ENCODE measurements around the gene SMOC2.

GRCh38 chr6:168452685-168453377, 11.8 kb downstream of the SMOC2 start:
- TF ChIP-seq HOXB5 (CRISPR knock-in tag; IDR thresholded peaks at IDR 0.05), result no peak
- TF ChIP-seq MYC (IDR thresholded peaks at IDR 0.05; ENCODE audit: borderline replicate concordance, low read length), result no peak
- TF ChIP-seq, protein P1, sequence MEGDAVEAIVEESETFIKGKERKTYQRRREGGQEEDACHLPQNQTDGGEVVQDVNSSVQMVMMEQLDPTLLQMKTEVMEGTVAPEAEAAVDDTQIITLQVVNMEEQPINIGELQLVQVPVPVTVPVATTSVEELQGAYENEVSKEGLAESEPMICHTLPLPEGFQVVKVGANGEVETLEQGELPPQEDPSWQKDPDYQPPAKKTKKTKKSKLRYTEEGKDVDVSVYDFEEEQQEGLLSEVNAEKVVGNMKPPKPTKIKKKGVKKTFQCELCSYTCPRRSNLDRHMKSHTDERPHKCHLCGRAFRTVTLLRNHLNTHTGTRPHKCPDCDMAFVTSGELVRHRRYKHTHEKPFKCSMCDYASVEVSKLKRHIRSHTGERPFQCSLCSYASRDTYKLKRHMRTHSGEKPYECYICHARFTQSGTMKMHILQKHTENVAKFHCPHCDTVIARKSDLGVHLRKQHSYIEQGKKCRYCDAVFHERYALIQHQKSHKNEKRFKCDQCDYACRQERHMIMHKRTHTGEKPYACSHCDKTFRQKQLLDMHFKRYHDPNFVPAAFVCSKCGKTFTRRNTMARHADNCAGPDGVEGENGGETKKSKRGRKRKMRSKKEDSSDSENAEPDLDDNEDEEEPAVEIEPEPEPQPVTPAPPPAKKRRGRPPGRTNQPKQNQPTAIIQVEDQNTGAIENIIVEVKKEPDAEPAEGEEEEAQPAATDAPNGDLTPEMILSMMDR (IDR thresholded peaks at IDR 0.05), result no peak
- no peak for TF ChIP-seq POLR2AphosphoS2 (conservative IDR thresholded peaks at IDR 0.05; ENCODE audit: low read length)
- no peak for TF ChIP-seq TP53 (CRISPR knock-in tag; IDR thresholded peaks at IDR 0.05)
- TF ChIP-seq ZSCAN20 (CRISPR knock-in tag; IDR thresholded peaks at IDR 0.05), result no peak
- TF ChIP-seq, protein P2, sequence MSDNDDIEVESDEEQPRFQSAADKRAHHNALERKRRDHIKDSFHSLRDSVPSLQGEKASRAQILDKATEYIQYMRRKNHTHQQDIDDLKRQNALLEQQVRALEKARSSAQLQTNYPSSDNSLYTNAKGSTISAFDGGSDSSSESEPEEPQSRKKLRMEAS (IDR thresholded peaks at IDR 0.05), result no peak
- no peak for TF ChIP-seq SREBF2 (IDR thresholded peaks at IDR 0.05)
- TF ChIP-seq, protein P3, sequence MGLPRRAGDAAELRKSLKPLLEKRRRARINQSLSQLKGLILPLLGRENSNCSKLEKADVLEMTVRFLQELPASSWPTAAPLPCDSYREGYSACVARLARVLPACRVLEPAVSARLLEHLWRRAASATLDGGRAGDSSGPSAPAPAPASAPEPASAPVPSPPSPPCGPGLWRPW (IDR thresholded peaks at IDR 0.05), result no peak
- no peak for TF ChIP-seq POLR2A (IDR thresholded peaks at IDR 0.05; ENCODE audit: low read length)
- TF ChIP-seq, protein P4, sequence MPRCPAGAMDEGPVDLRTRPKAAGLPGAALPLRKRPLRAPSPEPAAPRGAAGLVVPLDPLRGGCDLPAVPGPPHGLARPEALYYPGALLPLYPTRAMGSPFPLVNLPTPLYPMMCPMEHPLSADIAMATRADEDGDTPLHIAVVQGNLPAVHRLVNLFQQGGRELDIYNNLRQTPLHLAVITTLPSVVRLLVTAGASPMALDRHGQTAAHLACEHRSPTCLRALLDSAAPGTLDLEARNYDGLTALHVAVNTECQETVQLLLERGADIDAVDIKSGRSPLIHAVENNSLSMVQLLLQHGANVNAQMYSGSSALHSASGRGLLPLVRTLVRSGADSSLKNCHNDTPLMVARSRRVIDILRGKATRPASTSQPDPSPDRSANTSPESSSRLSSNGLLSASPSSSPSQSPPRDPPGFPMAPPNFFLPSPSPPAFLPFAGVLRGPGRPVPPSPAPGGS (IDR thresholded peaks at IDR 0.05), result no peak
- TF ChIP-seq MAFK (IDR thresholded peaks at IDR 0.05; ENCODE audit: partially characterized antibody), result no peak
- TF ChIP-seq, protein P5, sequence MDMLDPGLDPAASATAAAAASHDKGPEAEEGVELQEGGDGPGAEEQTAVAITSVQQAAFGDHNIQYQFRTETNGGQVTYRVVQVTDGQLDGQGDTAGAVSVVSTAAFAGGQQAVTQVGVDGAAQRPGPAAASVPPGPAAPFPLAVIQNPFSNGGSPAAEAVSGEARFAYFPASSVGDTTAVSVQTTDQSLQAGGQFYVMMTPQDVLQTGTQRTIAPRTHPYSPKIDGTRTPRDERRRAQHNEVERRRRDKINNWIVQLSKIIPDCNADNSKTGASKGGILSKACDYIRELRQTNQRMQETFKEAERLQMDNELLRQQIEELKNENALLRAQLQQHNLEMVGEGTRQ (IDR thresholded peaks at IDR 0.05), result no peak

Data from A549 (cell line).